Hippocampal formation (tissue), 2 donors: ENCODE measurements around the gene C16orf92.

ENCODE experiments used
- DNase-seq, 2 donors: peaks; one replicate each; lab custom pipeline; 2025; lab: John Stamatoyannopoulos, UW

Gene C16orf92

DNA sequence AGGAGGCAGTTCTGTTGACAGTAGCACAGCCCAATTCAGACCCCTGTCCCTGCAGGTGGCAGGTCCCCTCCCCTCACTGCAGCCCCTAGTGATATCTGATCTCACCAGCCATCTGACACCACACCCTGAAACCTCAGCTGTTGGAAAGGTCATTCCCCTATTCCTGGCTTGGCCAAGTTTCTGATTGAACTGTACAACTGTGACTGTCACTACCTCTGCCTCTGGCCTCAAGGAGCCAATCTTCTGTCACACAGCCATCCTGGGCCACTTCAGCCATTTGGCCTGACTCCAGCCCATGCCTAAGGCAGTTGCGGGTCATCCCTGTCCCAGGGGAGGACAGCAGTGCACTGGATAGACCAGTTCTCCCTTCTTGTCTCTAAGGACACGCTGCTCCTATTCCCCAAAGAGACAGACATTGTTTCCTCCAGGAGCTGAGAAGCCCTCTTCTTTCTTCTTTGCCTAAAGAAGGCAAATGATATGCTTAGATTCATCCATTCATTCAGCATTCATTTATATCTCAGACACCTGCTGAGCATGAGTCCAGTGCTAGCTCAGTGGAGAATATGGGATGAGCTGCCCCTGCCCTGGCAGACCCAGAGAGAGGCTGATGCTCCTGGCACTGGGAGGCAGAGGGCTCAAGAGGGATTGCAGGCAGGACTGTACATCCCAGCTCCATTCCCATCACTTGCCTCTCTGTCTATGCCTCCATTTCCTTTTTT lies 38.0 kb downstream of the C16orf92 start:
- DNase-seq = no peak

DNA sequence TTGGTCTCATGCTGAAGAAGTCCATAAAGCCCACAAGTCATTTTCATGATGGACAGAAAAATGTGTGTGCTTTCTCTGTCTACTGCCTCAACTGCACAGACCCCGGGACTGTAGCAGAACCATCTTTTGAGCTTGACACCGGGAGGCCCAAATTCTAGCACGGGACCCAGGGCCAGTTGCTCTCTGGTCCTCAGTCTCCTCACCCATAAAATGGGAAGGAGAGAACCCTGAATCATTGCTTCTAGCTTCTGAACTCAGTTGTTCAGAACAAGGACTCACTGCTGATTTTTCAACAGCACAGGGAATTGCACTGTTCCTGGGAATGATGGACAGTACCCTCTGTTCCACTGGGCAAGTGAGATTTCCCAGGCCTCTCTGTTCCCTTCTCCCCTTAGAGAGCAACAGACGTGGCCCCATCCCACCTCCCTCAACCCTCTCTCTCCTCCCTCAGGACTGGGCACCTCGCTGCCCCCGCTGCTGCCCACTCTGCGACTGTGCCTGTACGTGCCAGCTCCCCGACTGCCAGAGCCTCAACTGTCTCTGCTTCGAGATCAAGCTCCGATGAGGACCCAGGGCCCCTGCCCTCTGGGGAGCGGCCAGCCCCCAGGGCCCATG lies 40.4 kb downstream of the C16orf92 start:
- no peak for DNase-seq

DNA sequence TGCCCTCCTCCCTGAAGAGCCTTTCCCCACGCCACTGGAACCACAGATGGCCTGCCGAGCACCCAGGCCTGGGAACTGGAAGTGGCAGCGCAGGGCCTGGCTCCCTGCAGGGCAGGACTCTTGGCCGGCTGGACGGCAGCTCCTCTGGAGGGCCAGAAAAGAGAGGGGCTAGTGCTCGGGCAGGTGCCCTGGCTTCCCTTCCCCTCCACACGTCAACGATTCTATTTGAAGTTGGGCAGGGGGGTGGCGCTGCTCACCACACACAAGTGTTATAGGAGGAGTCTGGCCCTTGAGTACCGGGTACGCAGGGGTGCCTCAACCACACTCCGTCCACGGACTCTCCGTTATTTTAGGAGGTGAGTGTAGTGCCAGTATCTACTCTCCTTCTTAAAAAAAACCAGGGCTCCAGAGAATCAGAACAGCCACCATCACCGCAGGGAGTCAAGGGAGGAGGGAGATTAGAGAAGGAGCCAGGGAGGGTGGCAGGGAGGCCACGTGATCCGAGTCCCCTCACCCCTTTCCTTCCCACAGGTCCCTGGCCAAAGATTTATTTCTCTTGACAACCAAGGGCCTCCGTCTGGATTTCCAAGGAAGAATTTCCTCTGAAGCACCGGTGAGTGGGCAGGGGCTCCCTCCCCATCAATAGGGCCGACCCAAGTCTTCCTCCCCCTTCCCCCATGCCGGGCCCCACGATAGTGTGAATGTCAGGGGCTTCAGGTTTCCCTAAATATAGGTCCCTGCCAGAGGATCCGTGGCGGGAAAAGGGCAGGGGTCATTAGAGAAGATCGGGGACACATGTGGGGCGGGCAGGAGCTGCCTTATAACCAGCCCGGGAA lies 41.1 kb downstream of the C16orf92 start:
- DNase-seq = peak; percentile 74 to 87

DNA sequence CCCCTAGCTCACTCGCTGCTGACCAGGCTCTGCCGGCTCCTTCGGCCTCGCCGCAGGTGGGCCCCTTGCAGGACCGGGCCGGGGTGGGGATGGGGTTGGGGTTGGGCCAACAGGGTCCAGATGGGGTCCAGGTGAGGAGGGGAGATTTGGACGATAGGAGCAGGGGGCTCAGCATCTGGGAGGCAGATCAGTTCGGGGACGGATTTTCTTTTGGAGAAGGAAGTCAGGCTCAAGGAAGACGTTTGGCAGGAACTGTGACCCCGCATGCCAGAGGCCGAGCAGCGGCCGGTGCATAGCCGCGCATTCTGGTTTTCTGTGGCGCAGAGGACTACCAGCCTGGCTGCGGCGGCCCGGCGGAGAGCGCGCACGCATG lies 41.7 kb downstream of the C16orf92 start:
- no peak for DNase-seq

DNA sequence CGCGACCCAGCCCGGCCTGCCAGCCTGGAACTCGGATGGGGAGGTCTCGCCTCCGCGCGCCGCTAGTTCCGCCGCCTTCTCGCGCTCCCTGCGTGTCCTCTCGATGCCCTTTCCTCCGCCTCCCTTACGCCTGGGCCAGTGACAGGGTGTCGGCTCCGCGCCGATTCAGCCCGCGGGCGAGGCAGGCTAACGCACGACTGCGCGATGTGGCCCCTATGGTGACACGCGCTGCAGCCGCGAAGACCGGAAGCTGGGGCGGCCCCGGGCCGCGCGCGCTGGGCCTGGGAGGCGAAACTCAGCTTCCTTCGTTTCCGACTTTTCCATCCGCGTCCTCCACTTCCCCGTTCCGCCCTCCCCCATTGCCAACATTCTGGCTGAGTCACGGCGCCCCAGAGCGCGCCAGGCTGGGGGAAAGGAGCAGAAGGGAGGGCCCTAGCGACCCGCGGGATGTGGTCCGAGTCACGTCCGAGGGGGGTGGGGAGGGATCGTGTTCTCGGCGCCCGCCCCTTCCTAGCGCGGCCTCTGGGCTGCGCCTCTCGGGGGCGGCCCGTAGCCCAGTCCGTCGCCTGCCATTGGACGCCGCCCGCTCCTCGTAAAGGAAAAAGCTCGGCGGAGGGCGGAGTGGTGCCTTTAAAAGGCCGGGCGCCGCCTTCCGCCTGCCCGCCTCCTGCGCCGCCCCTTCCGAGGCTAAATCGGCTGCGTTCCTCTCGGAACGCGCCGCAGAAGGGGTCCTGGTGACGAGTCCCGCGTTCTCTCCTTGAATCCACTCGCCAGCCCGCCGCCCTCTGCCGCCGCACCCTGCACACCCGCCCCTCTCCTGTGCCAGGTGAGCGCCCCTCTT lies 42.3 kb downstream of the C16orf92 start, which contains the start of gene ALDOA:
ALDOA (plus strand) TSS at position 659 of the 841 bp plus-strand sequence. CDS start 1,138 bp downstream, outside the sequence.
- peak; percentile 95 to 98 for DNase-seq

DNA sequence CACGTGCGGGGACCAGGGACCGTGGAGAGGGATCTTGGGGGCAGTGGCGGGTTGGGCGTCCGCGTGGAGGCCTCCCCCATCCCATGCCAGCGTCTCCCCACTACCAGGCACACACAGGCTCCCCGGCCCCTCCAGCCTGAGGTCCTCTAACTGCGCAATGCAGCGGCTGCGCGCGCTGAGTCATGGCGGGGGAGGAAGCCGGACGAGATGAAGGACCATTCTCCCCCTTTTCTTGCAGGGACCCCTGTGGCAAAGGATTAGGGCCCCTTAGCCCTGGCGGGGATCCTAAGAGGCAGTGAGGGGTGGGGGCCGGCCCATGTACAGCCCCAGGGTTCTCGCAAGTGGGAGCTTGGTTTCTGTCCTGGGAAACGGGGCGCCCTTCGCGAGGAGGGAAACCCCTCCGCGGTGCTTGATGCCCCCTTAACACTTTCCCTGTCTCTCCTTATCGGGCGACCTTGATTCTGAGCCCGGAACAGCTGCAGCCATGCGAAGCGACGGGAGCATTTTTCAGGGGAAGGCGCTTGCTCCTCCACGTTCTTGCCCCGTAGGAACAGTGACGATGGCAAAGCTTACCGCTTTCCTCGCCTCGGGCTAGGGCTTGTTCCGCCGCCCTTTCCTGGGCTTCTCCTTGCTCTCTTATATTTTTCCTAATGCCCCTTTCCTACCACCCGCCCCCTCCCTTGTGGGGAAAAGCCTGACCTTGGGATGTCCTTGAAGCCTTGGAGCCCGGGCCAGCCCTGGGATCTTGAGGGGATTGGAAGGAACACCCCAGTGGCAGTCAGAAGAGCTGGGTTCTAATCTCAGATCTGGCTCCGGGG lies 43.2 kb downstream of the C16orf92 start:
- DNase-seq = no peak

DNA sequence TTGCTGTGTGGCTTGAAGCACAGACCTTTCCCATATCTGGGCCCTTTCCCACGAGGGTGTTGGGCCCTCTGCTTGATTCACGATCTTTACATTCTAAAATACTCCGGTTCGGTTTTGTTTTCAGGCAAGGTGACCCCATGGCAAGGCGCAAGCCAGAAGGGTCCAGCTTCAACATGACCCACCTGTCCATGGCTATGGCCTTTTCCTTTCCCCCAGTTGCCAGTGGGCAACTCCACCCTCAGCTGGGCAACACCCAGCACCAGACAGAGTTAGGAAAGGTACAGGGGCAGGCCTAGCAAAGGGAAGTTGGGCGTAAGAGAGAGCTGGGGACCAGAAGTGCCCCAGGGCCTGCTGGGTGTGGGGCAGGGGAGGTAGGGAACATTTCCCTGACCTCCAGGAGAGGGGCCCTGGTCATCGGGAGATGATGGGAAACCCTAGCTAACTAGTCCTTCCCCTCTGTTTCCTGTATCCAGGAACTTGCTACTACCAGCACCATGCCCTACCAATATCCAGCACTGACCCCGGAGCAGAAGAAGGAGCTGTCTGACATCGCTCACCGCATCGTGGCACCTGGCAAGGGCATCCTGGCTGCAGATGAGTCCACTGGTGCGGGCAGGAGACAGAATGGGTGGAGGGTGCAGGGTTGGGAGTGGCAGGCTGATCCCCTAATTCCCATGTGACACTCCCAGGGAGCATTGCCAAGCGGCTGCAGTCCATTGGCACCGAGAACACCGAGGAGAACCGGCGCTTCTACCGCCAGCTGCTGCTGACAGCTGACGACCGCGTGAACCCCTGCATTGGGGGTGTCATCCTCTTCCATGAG lies 44.0 kb downstream of the C16orf92 start:
- DNase-seq = no peak

DNA sequence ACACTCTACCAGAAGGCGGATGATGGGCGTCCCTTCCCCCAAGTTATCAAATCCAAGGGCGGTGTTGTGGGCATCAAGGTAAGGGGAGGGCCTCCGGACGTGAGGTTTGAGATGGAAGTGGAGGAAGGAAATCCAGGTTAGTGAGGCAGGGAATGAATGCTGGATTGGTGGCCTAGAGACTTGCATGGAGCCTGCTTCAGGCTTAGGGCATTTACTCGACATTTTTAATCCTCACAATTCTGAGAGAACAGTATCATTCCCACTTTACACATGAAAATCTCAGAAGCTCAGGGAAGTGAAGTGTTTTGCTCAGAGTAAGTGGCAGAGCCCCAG lies 44.6 kb downstream of the C16orf92 start:
- DNase-seq = no peak

DNA sequence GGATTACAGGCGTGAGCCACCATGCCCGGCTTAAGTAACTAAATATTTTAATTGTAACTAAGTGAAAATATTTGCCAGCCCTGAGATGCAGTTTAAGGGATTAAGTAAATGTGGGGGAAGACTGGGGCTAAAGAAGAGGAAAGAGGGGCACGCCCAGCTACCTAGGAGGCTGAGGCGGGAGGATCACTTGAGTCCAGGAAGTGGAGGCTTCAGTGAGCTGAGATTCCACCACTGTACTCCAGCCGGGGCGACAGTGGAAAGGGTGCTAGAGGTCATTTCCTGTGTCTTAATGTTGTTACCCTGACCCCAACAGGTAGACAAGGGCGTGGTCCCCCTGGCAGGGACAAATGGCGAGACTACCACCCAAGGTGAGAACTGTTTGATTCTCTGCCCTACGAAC lies 45.3 kb downstream of the C16orf92 start:
- DNase-seq = no peak

DNA sequence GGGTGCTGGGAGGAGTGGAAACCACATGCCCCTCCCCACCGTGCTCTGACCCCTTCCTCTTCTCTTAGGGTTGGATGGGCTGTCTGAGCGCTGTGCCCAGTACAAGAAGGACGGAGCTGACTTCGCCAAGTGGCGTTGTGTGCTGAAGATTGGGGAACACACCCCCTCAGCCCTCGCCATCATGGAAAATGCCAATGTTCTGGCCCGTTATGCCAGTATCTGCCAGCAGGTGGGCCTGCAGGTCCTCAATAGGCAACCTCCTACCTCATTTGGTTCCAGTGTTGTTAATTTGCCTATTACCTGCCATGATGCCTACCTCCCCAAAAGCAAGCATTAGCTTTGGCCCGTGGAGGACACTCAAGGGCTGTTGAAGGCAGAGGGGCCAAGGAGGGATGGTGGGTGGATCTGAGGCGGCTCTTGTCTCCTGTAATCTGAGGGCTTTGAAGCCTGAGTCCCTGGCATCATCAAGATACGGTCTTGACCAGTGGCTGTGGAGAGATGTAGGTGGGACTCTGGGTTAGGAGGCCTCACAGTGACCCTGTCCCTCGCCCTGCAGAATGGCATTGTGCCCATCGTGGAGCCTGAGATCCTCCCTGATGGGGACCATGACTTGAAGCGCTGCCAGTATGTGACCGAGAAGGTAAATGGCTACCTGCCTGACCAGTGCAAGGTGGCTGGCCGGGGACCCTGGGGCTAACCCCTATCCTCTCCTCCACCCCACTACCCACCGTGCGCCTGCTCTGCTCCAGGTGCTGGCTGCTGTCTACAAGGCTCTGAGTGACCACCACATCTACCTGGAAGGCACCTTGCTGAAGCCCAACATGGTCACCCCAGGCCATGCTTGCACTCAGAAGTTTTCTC lies 46.0 kb downstream of the C16orf92 start:
- DNase-seq = no peak

DNA sequence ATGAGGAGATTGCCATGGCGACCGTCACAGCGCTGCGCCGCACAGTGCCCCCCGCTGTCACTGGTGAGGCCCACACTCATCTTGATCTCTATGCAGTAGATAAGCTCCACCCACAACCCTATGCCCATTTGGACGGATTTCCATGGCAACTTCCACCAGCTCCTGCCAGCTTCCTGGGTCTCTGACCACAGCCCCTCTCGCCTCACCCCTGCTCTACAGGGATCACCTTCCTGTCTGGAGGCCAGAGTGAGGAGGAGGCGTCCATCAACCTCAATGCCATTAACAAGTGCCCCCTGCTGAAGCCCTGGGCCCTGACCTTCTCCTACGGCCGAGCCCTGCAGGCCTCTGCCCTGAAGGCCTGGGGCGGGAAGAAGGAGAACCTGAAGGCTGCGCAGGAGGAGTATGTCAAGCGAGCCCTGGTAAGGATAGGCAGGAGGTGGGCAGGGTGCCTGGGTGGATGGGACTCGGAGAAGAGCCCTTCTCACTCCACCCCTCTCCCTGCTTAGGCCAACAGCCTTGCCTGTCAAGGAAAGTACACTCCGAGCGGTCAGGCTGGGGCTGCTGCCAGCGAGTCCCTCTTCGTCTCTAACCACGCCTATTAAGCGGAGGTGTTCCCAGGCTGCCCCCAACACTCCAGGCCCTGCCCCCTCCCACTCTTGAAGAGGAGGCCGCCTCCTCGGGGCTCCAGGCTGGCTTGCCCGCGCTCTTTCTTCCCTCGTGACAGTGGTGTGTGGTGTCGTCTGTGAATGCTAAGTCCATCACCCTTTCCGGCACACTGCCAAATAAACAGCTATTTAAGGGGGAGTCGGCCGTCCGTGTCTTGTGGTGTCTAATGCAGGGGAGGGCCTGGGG lies 46.8 kb downstream of the C16orf92 start:
- no peak for DNase-seq

DNA sequence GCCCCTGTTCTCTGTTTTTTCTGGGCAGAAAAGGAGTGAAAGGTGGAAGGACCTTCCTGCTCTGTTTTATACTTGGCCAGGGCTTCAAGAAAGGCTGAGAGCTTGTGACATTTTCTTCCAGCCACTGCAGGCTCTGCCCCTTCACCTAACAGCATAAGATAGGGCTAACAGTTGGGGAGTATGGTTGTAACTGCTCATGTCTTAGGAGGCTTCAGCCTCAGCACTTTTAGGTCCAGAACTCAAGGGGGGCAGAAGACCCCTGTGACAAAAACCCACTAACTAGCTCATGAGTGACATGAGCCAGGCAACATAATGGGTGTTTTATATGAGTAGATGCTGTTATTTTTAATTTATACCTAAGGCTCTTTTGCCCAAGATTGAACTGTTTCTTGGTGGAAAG lies 47.5 kb downstream of the C16orf92 start:
- no peak for DNase-seq
